ENCODE measurements around the gene CGNL1. TPM values are rescaled to one million over a fixed set of nuclear protein-coding genes. Genes with fewer than 3 reads are reported as not detected.
A peak's percentile ranks its signal among the peaks of the same experiment; 100 is the strongest.

Gene CGNL1
- total RNA-seq, 1 experiment from 2014 or later = 34.6 TPM

DNA sequence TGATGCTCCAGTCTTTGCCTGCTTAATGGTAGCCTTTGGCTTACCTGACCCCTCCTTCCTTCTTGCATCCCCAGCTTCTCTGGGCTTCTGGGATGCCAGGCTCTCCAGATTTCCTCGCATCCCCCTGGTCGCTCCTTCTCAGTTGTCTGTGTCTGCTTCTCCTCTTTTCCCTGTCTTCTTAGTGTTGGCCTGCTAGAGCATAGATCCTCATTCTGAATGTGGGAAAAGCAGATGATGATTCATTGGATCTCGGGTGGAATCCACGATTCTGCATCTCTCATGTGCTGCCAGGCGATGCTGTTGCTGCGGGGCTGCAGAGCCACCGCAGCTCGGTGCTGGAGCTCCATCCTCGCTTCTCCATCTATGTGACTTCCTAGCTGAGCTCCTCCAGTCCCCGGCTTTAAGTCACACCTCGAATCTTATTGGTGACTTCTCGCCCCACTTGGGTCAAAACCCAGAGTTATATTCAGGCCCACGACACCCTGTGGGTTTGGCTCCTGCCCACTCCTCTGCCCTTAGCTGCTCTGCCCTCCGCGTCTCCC is 47.4 kb downstream of the CGNL1 start:
- H3K9ac ChIP-seq (ENCODE audit: extremely low read depth, insufficient read length, low read length) = no peak overlapping the region
- H3K4me1 Mint-ChIP-seq = peaks cover 33 to 41% of the 10 kb centered on the region in 2 experiments
- no peaks in the 10 kb centered on the region for H3K9me3 Mint-ChIP-seq
- H3K56ac ChIP-seq (ENCODE audit: insufficient read length, low read depth, low read length) = no peak overlapping the region
- no peak overlapping the region for H2BK5ac ChIP-seq (ENCODE audit: insufficient read length, low read length)
- H3K27ac Mint-ChIP-seq = peak overlapping the region in 2 of 3 experiments; percentile 16 to 21; a peak in 2 of 7 replicates
- no peak overlapping the region for H3K14ac ChIP-seq (ENCODE audit: insufficient read depth, low read length)
- no peaks in the 10 kb centered on the region for H3K79me2 ChIP-seq (ENCODE audit: insufficient read depth, low read length)
- H3K4me1 ChIP-seq (ENCODE audit: insufficient read depth, low read length) = peaks cover 6% of the 10 kb centered on the region; the same call in 1 of the 2 replicates
- H2BK15ac ChIP-seq (ENCODE audit: low read depth, low read length) = no peak overlapping the region
- H3K23me2 ChIP-seq (ENCODE audit: insufficient read length, low read depth, low read length, poor library complexity, severe bottlenecking) = no peaks in the 10 kb centered on the region
- TF ChIP-seq, protein P1, sequence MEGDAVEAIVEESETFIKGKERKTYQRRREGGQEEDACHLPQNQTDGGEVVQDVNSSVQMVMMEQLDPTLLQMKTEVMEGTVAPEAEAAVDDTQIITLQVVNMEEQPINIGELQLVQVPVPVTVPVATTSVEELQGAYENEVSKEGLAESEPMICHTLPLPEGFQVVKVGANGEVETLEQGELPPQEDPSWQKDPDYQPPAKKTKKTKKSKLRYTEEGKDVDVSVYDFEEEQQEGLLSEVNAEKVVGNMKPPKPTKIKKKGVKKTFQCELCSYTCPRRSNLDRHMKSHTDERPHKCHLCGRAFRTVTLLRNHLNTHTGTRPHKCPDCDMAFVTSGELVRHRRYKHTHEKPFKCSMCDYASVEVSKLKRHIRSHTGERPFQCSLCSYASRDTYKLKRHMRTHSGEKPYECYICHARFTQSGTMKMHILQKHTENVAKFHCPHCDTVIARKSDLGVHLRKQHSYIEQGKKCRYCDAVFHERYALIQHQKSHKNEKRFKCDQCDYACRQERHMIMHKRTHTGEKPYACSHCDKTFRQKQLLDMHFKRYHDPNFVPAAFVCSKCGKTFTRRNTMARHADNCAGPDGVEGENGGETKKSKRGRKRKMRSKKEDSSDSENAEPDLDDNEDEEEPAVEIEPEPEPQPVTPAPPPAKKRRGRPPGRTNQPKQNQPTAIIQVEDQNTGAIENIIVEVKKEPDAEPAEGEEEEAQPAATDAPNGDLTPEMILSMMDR (conservative IDR thresholded peaks at IDR 0.05) = no peak
- no peak overlapping the region for H2BK20ac ChIP-seq (ENCODE audit: low read depth, low read length, poor library complexity, severe bottlenecking)
- no peak overlapping the region for H2BK120ac ChIP-seq (ENCODE audit: low read depth, low read length, poor library complexity, severe bottlenecking)
- H3K4me2 ChIP-seq (ENCODE audit: insufficient read depth, insufficient read length, low read length) = no peak overlapping the region
- no peaks in the 10 kb centered on the region for H3K79me1 ChIP-seq (ENCODE audit: insufficient read depth, low read depth, low read length, poor library complexity, severe bottlenecking)
- WGBS (ENCODE audit: extremely low coverage, insufficient read length, low lambda C conversion rate) = no CpG with 5 or more reads among the region's 15 CpGs
- no peaks in the 10 kb centered on the region for H3K27me3 ChIP-seq (ENCODE audit: insufficient read depth, low read length)
- H3K18ac ChIP-seq (ENCODE audit: insufficient read length, low read depth, low read length) = no peak overlapping the region
- no peak overlapping the region for H4K5ac ChIP-seq (ENCODE audit: insufficient read length, low read depth, low read length)
- H4K91ac ChIP-seq (ENCODE audit: insufficient read length, low read depth, low read length) = no peak overlapping the region
- peaks cover 0 to 15% (median 0%) of the 10 kb centered on the region in 3 experiments; a peak in 4 of 7 replicates for H3K36me3 Mint-ChIP-seq (ENCODE audit: insufficient read depth in 1 of 3, low read depth in 3 of 3)
- no peak overlapping the region for H4K8ac ChIP-seq (replicated peaks; ENCODE audit: insufficient read length, low read depth, low read length)
- DNase-seq = no peak
- H3K9me3 ChIP-seq (ENCODE audit: control insufficient read depth, low read depth, low read length) = no peaks in the 10 kb centered on the region
- H2AK5ac ChIP-seq (ENCODE audit: insufficient read length, low read length) = no peak overlapping the region
- no peak overlapping the region for H3T11ph ChIP-seq (ENCODE audit: low read length)
- no peak overlapping the region; a peak in 1 of 5 replicates for H3K4me3 Mint-ChIP-seq
- no peak overlapping the region for H3K27ac ChIP-seq (ENCODE audit: insufficient read length, low read depth, low read length)
- H2BK12ac ChIP-seq (ENCODE audit: insufficient read length, low read depth, low read length) = no peak overlapping the region
- no peak overlapping the region for H2AFZ ChIP-seq (ENCODE audit: low read length)
- no peaks in the 10 kb centered on the region for H4K20me1 ChIP-seq (ENCODE audit: control insufficient read depth, insufficient read depth, insufficient read length)
- no peak overlapping the region for H3K23ac ChIP-seq (ENCODE audit: insufficient read length, low read depth, low read length)
- H3K27me3 Mint-ChIP-seq (ENCODE audit: low read depth) = no peaks in the 10 kb centered on the region
- no peak overlapping the region for H3K4ac ChIP-seq (ENCODE audit: low read depth, low read length)
